ENCODE data around the gene PTBP3. TPM values are rescaled to one million over a fixed set of nuclear protein-coding genes. Genes with fewer than 3 reads are reported as not detected.

PTBP3 gene
- total and polyA plus RNA-seq, 2 donors (not counting 1 experiment from before 2014, with no cell fraction given) = 16.7 to 28.7 TPM

- Histone ChIP-seq H3K79me2 (ENCODE audit: control insufficient read depth, insufficient read depth, low read length) (peaks cover 68% of the 10 kb centered on the region), H3K9ac (ENCODE audit: insufficient read depth, low read length) (no peak overlapping the region), H3K9me3 (ENCODE audit: control insufficient read depth, insufficient read depth, low read depth, low read length) (no peaks in the 10 kb centered on the region), H3K4me2 (ENCODE audit: extremely low read depth, insufficient read depth, low read length) (no peak overlapping the region), H3K27ac (ENCODE audit: insufficient read depth, low read length) (no peak overlapping the region), H4K20me1 (ENCODE audit: control insufficient read depth, extremely low read depth, insufficient read depth, low read length) (no peaks in the 10 kb centered on the region), H2AFZ (ENCODE audit: low read length) (no peak overlapping the region), H3K4me3 (replicated peaks in 1 of 4; ENCODE audit: control extremely low read depth in 1 of 4, insufficient read depth in 1 of 4, low read depth in 3 of 4, low read length in 4 of 4) (no peak overlapping the region), H3K27me3 (ENCODE audit: control insufficient read depth, insufficient read depth, low read length) (no peaks in the 10 kb centered on the region), H3K4me1 (ENCODE audit: control insufficient read depth, extremely low read depth, insufficient read depth, low read length) (peaks cover 5% of the 10 kb centered on the region), H3K36me3 (ENCODE audit: control insufficient read depth, insufficient read depth, low read length) (no peaks in the 10 kb centered on the region)
- TF ChIP-seq EZH2 (IDR thresholded peaks at IDR 0.05; ENCODE audit: low read length, missing control alignments) = no peak
- TF ChIP-seq, protein P1, sequence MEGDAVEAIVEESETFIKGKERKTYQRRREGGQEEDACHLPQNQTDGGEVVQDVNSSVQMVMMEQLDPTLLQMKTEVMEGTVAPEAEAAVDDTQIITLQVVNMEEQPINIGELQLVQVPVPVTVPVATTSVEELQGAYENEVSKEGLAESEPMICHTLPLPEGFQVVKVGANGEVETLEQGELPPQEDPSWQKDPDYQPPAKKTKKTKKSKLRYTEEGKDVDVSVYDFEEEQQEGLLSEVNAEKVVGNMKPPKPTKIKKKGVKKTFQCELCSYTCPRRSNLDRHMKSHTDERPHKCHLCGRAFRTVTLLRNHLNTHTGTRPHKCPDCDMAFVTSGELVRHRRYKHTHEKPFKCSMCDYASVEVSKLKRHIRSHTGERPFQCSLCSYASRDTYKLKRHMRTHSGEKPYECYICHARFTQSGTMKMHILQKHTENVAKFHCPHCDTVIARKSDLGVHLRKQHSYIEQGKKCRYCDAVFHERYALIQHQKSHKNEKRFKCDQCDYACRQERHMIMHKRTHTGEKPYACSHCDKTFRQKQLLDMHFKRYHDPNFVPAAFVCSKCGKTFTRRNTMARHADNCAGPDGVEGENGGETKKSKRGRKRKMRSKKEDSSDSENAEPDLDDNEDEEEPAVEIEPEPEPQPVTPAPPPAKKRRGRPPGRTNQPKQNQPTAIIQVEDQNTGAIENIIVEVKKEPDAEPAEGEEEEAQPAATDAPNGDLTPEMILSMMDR (conservative IDR thresholded peaks at IDR 0.05 in 1 of 2, IDR thresholded peaks at IDR 0.05 in 1 of 2; ENCODE audit: low read depth in 1 of 2, low read length in 2 of 2) = no peak
- DNase-seq (ENCODE audit: low read depth in 2 of 2) = no peak
Observed at GRCh38 chr9:112301420-112301819, 32.0 kb downstream of the PTBP3 start.

- H3K36me3 ChIP-seq (ENCODE audit: control insufficient read depth, insufficient read depth, low read length) = no peaks in the 10 kb centered on the region
- peak overlapping the region; percentile 32 for H3K4me2 ChIP-seq (ENCODE audit: extremely low read depth, insufficient read depth, low read length)
- H2AFZ ChIP-seq (ENCODE audit: low read length) = no peak overlapping the region
- no peak overlapping the region for H3K4me3 ChIP-seq (replicated peaks in 1 of 4; ENCODE audit: control extremely low read depth in 1 of 4, insufficient read depth in 1 of 4, low read depth in 3 of 4, low read length in 4 of 4)
- peaks cover 5% of the 10 kb centered on the region for H3K4me1 ChIP-seq (ENCODE audit: control insufficient read depth, extremely low read depth, insufficient read depth, low read length)
- H3K9me3 ChIP-seq (ENCODE audit: control insufficient read depth, insufficient read depth, low read depth, low read length) = no peaks in the 10 kb centered on the region
- no peaks in the 10 kb centered on the region for H3K27me3 ChIP-seq (ENCODE audit: control insufficient read depth, insufficient read depth, low read length)
- no peaks in the 10 kb centered on the region for H4K20me1 ChIP-seq (ENCODE audit: control insufficient read depth, extremely low read depth, insufficient read depth, low read length)
- H3K79me2 ChIP-seq (ENCODE audit: control insufficient read depth, insufficient read depth, low read length) = peaks cover 59% of the 10 kb centered on the region
- no peak overlapping the region for H3K27ac ChIP-seq (ENCODE audit: insufficient read depth, low read length)
- peak; percentile 61 to 80 for DNase-seq (ENCODE audit: low read depth in 2 of 2)
- H3K9ac ChIP-seq (ENCODE audit: insufficient read depth, low read length) = no peak overlapping the region
- no peak for TF ChIP-seq EZH2 (IDR thresholded peaks at IDR 0.05; ENCODE audit: low read length, missing control alignments)
- TF ChIP-seq, protein P1 (conservative IDR thresholded peaks at IDR 0.05 in 1 of 2, IDR thresholded peaks at IDR 0.05 in 1 of 2; ENCODE audit: low read depth in 1 of 2, low read length in 2 of 2) = no peak
Observed at GRCh38 chr9:112299514-112299913, 33.9 kb downstream of the PTBP3 start.

DNA sequence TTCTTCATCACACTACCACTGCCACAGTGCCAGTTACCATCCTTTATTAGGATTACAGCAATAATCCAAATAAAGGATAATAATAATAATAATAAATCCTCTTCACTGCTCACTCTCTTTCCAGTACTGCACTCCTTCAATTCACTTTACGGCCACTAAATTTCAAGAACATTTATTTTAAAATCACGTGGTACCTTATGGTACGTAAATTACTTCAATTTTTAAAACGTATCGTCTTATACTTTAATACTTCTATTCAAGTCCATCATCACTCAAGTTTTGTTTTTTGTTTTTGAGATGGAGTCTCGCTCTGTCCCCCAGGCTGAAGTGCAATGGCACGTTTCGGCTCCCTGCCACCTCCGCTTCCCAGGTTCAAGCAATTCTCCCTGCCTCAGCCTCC lies 36.5 kb downstream of the PTBP3 start:
- peaks cover 2% of the 10 kb centered on the region for H3K36me3 ChIP-seq (ENCODE audit: control insufficient read depth, insufficient read depth, low read length)
- H4K20me1 ChIP-seq (ENCODE audit: control insufficient read depth, extremely low read depth, insufficient read depth, low read length) = no peaks in the 10 kb centered on the region
- no peak overlapping the region for H3K9ac ChIP-seq (ENCODE audit: insufficient read depth, low read length)
- peaks cover 5% of the 10 kb centered on the region for H3K4me1 ChIP-seq (ENCODE audit: control insufficient read depth, extremely low read depth, insufficient read depth, low read length)
- H2AFZ ChIP-seq (ENCODE audit: low read length) = no peak overlapping the region
- no peak for DNase-seq (ENCODE audit: low read depth in 2 of 2)
- no peak overlapping the region for H3K4me2 ChIP-seq (ENCODE audit: extremely low read depth, insufficient read depth, low read length)
- no peak overlapping the region for H3K4me3 ChIP-seq (replicated peaks in 1 of 4; ENCODE audit: control extremely low read depth in 1 of 4, insufficient read depth in 1 of 4, low read depth in 3 of 4, low read length in 4 of 4)
- no peak overlapping the region for H3K27ac ChIP-seq (ENCODE audit: insufficient read depth, low read length)
- no peaks in the 10 kb centered on the region for H3K27me3 ChIP-seq (ENCODE audit: control insufficient read depth, insufficient read depth, low read length)
- peaks cover 48% of the 10 kb centered on the region for H3K79me2 ChIP-seq (ENCODE audit: control insufficient read depth, insufficient read depth, low read length)
- H3K9me3 ChIP-seq (ENCODE audit: control insufficient read depth, insufficient read depth, low read depth, low read length) = no peaks in the 10 kb centered on the region
- TF ChIP-seq, protein P1 (conservative IDR thresholded peaks at IDR 0.05 in 1 of 2, IDR thresholded peaks at IDR 0.05 in 1 of 2; ENCODE audit: low read depth in 1 of 2, low read length in 2 of 2) = no peak
- no peak for TF ChIP-seq EZH2 (IDR thresholded peaks at IDR 0.05; ENCODE audit: low read length, missing control alignments)

Measured in fibroblast of lung (primary cell).